GM23338 (cell line): ENCODE data around the gene RNF167. TPM values are rescaled to one million over a fixed set of nuclear protein-coding genes. Genes with fewer than 3 reads are reported as not detected.

Source experiments
- ATAC-seq: fragments of 200-7000 bp; cut with Tn5 transposase; 3 replicates; pipeline ENCODE4 v1.9.1; 2020
- DNase-seq: peaks from one replicate; pipeline ENCODE4 v3.0.0-alpha.2; 2015; ENCODE audit warnings: low spot score
- H2AFZ ChIP-seq: fragments of 200-600 bp; sonication (generic); 2 replicates; pipeline ENCODE4 v1.8.0; 2016; ENCODE audit warnings: antibody characterized with exemption, mild to moderate bottlenecking, moderate library complexity
- H3F3A ChIP-seq: fragments of 200-600 bp; sonication (generic); replicated peaks from 2 replicates; pipeline ENCODE4 v1.8.0; 2017; ENCODE audit warnings: antibody characterized with exemption, mixed run types, low read depth
- H3K27ac ChIP-seq: fragments of 200-600 bp; sonication (generic); 2 replicates; pipeline ENCODE4 v1.6.1; 2016; ENCODE audit warnings: low read depth
- H3K27me3 ChIP-seq: fragments of 200-600 bp; sonication (generic); 2 replicates; pipeline ENCODE4 v1.8.0; 2016; ENCODE audit warnings: mild to moderate bottlenecking, mixed run types, moderate library complexity; ENCODE audit not compliant: insufficient read depth
- H3K36me3 ChIP-seq: fragments of 200-600 bp; sonication (generic); 2 replicates; pipeline ENCODE4 v1.8.0; 2016; ENCODE audit warnings: mild to moderate bottlenecking; ENCODE audit not compliant: insufficient read depth
- H3K4me1 ChIP-seq: fragments of 200-600 bp; sonication (generic); 2 replicates; pipeline ENCODE4 v1.8.0; 2016; ENCODE audit warnings: mild to moderate bottlenecking, moderate library complexity; ENCODE audit not compliant: insufficient read depth
- H3K4me2 ChIP-seq: fragments of 200-600 bp; sonication (generic); 2 replicates; pipeline ENCODE4 v1.7.1; 2017; ENCODE audit warnings: mixed run types
- H3K4me3 ChIP-seq: fragments of 200-600 bp; sonication (generic); 2 replicates; pipeline ENCODE4 v1.6.1; 2016; ENCODE audit warnings: mixed run types
- H3K79me2 ChIP-seq: fragments of 200-600 bp; sonication (generic); replicated peaks from 2 replicates; pipeline ENCODE4 v1.8.0; 2017; ENCODE audit warnings: mild to moderate bottlenecking; ENCODE audit not compliant: insufficient read depth
- H3K9me2 ChIP-seq: fragments of 200-600 bp; sonication (generic); 2 replicates; pipeline ENCODE4 v1.8.0; 2017; ENCODE audit not compliant: insufficient read depth
- H4K20me1 ChIP-seq: fragments of 200-600 bp; sonication (generic); replicated peaks from 2 replicates; pipeline ENCODE4 v1.8.0; 2017; ENCODE audit warnings: mild to moderate bottlenecking; ENCODE audit not compliant: insufficient read depth
- H3K27ac Mint-ChIP-seq: 2 replicates; pipeline ENCODE4 v1.8.0; 2020; ENCODE audit warnings: inconsistent platforms, mild to moderate bottlenecking, moderate library complexity, mixed read lengths
- H3K27me3 Mint-ChIP-seq: 3 replicates; pipeline ENCODE4 v1.8.0; 2022; ENCODE audit warnings: low read depth, mild to moderate bottlenecking, moderate library complexity, mixed read lengths, inconsistent platforms; ENCODE audit not compliant: insufficient read depth, poor library complexity
- H3K36me3 Mint-ChIP-seq: 3 replicates; pipeline ENCODE4 v1.8.0; 2021; ENCODE audit warnings: low read depth, mild to moderate bottlenecking, inconsistent platforms, moderate library complexity, mixed read lengths
- H3K4me1 Mint-ChIP-seq: 3 replicates; pipeline ENCODE4 v1.8.0; 2020; ENCODE audit warnings: mild to moderate bottlenecking, inconsistent platforms, mixed read lengths
- H3K4me3 Mint-ChIP-seq: 3 replicates; pipeline ENCODE4 v1.8.0; 2021; ENCODE audit warnings: moderate library complexity, mild to moderate bottlenecking, inconsistent platforms, mixed read lengths
- H3K9me3 Mint-ChIP-seq: 3 replicates; pipeline ENCODE4 v1.8.0; 2020; ENCODE audit warnings: moderate library complexity, mild to moderate bottlenecking, inconsistent platforms, mixed read lengths
- CREB1 ChIP-seq: fragments of 250-450 bp; sonication (Bioruptor Pico); IDR thresholded peaks from 2 replicates; pipeline ENCODE4 v1.5.0; 2020; ENCODE audit warnings: low read depth, mild to moderate bottlenecking, moderate library complexity
- CTCF ChIP-seq, 2 experiments: fragments of 200-600 bp in 1 of 2; sonication (generic) in 1 of 2; conservative IDR thresholded peaks; 2 replicates each; pipeline versions ENCODE4 v1.5.1 to v1.6.1; 2016 to 2017; ENCODE audit warnings: antibody characterized with exemption in 2 of 2, low read depth in 2 of 2, mild to moderate bottlenecking in 2 of 2, moderate library complexity in 1 of 2
- ETS1 ChIP-seq: IDR thresholded peaks from 2 replicates; pipeline ENCODE4 v1.6.1; 2016; ENCODE audit warnings: antibody characterized with exemption
- EZH2 ChIP-seq: fragments of 200-600 bp; sonication (generic); IDR thresholded peaks from one replicate; pipeline ENCODE4 v1.8.0; 2017; ENCODE audit warnings: antibody characterized with exemption, mild to moderate bottlenecking, low read depth; ENCODE audit not compliant: unreplicated experiment
- EZH2phosphoT487 ChIP-seq: fragments of 200-600 bp; sonication (generic); IDR thresholded peaks from one replicate; pipeline ENCODE4 v1.8.1; 2018; ENCODE audit warnings: antibody characterized with exemption; ENCODE audit not compliant: unreplicated experiment
- REST ChIP-seq: IDR thresholded peaks from one replicate; pipeline ENCODE4 v1.6.1; 2018; ENCODE audit warnings: antibody characterized with exemption; ENCODE audit not compliant: unreplicated experiment
- ZNF114 ChIP-seq: fragments of 250-450 bp; sonication (Bioruptor Pico); IDR thresholded peaks from 2 replicates; pipeline ENCODE4 v1.5.0; 2020; ENCODE audit warnings: mild to moderate bottlenecking, moderate library complexity
- ZNF331 ChIP-seq: fragments of 250-450 bp; sonication (Bioruptor Pico); IDR thresholded peaks from 2 replicates; pipeline ENCODE4 v1.5.0; 2020; ENCODE audit warnings: low read depth, mild to moderate bottlenecking, moderate library complexity
- polyA plus RNA-seq: library from polyadenylated mRNA; unstranded; fragments of >200 nt; fragmentation: Nextera tagmentation; extraction: Ambion mirVana; gene quantifications from 2 replicates; pipeline ENCODE4 v1.2.1, GENCODE V29; 2016
- total RNA-seq: library from RNA; depleted of rRNA; stranded (reverse); fragments of >200 nt; shearing (Covaris generic); gene quantifications from 2 replicates; pipeline ENCODE4 v1.2.3, GENCODE V29; 2014

RNF167 gene
- total and polyA plus RNA-seq, 2 experiments from 2014 or later, result 61.2 to 84.4 TPM

- no peak for TF ChIP-seq REST
- no peak for TF ChIP-seq CTCF (conservative IDR thresholded peaks at IDR 0.05; ENCODE audit: low read depth in 2 of 2)
- no peak for TF ChIP-seq EZH2
- no peak for TF ChIP-seq EZH2phosphoT487
- TF ChIP-seq ZNF114 (CRISPR knock-in tag), result no peak
- TF ChIP-seq ZNF331 (CRISPR knock-in tag), result no peak
Measured at GRCh38 chr17:4965311-4965986, 25.4 kb downstream of the RNF167 start (continued).

- Histone ChIP-seq H3K4me1 (peaks cover 18% of the 10 kb centered on the region), H3K4me3 (peak overlapping the region; percentile 69), H4K20me1 (0 out of 2 replicates have a peak, but pooled peaks cover 9% of the 10 kb centered on the region), H3K27ac (peak overlapping the region; percentile 97), H3K4me2 (peak overlapping the region; percentile 86), H2AFZ (no peak overlapping the region; the same call in 1 of the 2 replicates), H3K9me2 (no peaks in the 10 kb centered on the region), H3F3A (peaks cover 16% of the 10 kb centered on the region; the same call in 1 of the 2 replicates), H3K27me3 (no peaks in the 10 kb centered on the region), H3K79me2 (peaks cover 38% of the 10 kb centered on the region), H3K36me3 (no peaks in the 10 kb centered on the region; the same call in 1 of the 2 replicates)
- peak; percentile 86 for ATAC-seq
- H3K9me3 Mint-ChIP-seq, result peaks cover 18% of the 10 kb centered on the region
- H3K36me3 Mint-ChIP-seq, result peaks cover 61% of the 10 kb centered on the region
- TF ChIP-seq CREB1 (CRISPR knock-in tag) (peak; percentile 64), ETS1 (no peak), EZH2 (no peak)
- peak; percentile 99 for DNase-seq
- H3K4me1 Mint-ChIP-seq, result peaks cover 23% of the 10 kb centered on the region
- no peak overlapping the region; the same call in 1 of the 2 replicates for H3K27ac Mint-ChIP-seq
- H3K27me3 Mint-ChIP-seq, result peaks cover 21% of the 10 kb centered on the region
- H3K4me3 Mint-ChIP-seq, result no peak overlapping the region
Measured at GRCh38 chr17:4966844-4967538, 26.9 kb downstream of the RNF167 start.
